ENCODE measurements around the gene ADARB1.

The ADARB1 gene

GRCh38 chr21:45207839-45208626, 133.7 kb downstream of the ADARB1 start:
- no peak overlapping the region for H3K27ac ChIP-seq
- no peak for TF ChIP-seq CTCF (conservative IDR thresholded peaks at IDR 0.05)
- TF ChIP-seq ZFX (IDR thresholded peaks at IDR 0.05), result no peak

DNA sequence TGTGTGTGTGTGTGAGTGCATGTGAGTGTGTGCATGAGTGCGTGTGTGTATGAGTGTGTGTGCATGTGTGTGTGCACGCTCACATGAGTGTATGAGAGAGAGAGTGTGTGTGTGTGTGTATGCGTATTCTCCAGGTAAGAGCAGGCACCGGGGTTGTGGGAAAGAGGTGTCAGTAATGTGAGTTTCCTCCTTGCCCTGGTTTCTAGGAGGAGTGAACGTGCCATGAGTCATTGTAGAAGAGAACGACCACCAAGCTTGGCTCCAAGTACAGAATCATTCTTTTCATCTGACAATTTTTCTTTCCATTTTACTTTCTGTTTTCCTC, 134.2 kb downstream of the ADARB1 start:
- TF ChIP-seq CTCF (conservative IDR thresholded peaks at IDR 0.05), result no peak
- no peak for TF ChIP-seq ZFX (IDR thresholded peaks at IDR 0.05)
- H3K27ac ChIP-seq, result no peak overlapping the region

- H3K27ac ChIP-seq, result no peak overlapping the region
These were observed 134.7 kb downstream of the ADARB1 start for GRCh38 chr21:45209046-45209445.

GRCh38 chr21:45209685-45210284, 135.4 kb downstream of the ADARB1 start:
- no peak overlapping the region for H3K27ac ChIP-seq
- no peak for TF ChIP-seq CTCF (conservative IDR thresholded peaks at IDR 0.05)
- TF ChIP-seq ZFX (IDR thresholded peaks at IDR 0.05), result no peak

More at GRCh38 chr21:45209046-45209445, 134.7 kb downstream of the ADARB1 start:
- TF ChIP-seq ZFX (IDR thresholded peaks at IDR 0.05) (no peak), CTCF (conservative IDR thresholded peaks at IDR 0.05) (no peak)

DNA sequence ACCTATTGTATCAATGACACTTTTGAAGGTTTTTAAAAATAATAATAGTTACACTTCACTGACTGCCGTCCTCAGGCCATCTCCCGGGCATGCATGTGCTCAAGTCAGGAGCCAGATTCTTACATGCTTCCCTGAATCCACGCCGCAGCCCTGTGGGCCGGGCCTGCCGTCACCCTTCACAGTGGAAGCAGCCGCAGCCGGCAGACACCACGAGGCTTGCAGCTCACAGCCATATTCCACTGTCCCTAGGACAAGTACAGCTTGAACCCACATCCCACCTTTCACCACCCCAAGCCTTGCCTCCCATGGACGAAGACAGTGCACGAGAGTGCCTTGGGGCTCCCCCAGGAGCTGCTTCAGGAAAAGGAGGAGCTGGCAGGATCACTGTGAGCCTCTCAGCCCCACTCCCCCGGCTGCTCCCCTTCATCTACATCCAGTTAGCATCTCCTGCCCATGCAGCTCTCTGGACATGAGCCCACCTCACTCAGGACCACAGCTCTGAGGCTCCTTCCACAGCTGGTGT, 136.1 kb downstream of the ADARB1 start:
- TF ChIP-seq CTCF (conservative IDR thresholded peaks at IDR 0.05) (no peak), ZFX (IDR thresholded peaks at IDR 0.05) (no peak)
- no peak overlapping the region for H3K27ac ChIP-seq

GRCh38 chr21:45211661-45212060, 137.3 kb downstream of the ADARB1 start:
- TF ChIP-seq ZFX (IDR thresholded peaks at IDR 0.05) (no peak), CTCF (conservative IDR thresholded peaks at IDR 0.05) (no peak)
- H3K27ac ChIP-seq, result no peak overlapping the region

GRCh38 chr21:45213392-45213791, 139.0 kb downstream of the ADARB1 start:
- TF ChIP-seq CTCF (conservative IDR thresholded peaks at IDR 0.05) (no peak), ZFX (IDR thresholded peaks at IDR 0.05) (no peak)
- no peak overlapping the region for H3K27ac ChIP-seq

All from C4-2B (cell line).